Trophoblast cell (in vitro differentiated cells and primary cell): ENCODE data around the gene HSPD1.
"Not testable (repeated sequence)": the region's sequence is repeated elsewhere in the genome, so short reads cannot be mapped to it uniquely, and the experiment has no call there.

Experiments used
- DNase-seq, 2 donors: peaks; one replicate each; pipeline ENCODE4 v3.0.0-alpha.2; 2016
- H2AFZ ChIP-seq: 2 replicates; pipeline ENCODE4 v1.6.1; 2013; ENCODE audit warnings: low read length, moderate library complexity, mild to moderate bottlenecking; ENCODE audit not compliant: insufficient read depth, poor library complexity
- H2AK5ac ChIP-seq: 2 replicates; pipeline ENCODE4 v1.6.1; 2013; ENCODE audit warnings: mild to moderate bottlenecking, low read length
- H2BK120ac ChIP-seq: 2 replicates; pipeline ENCODE4 v1.6.1; 2013; ENCODE audit warnings: low read length, mild to moderate bottlenecking, moderate library complexity; ENCODE audit not compliant: insufficient read depth, poor library complexity
- H2BK12ac ChIP-seq: 2 replicates; pipeline ENCODE4 v1.6.1; 2013; ENCODE audit warnings: mild to moderate bottlenecking, low read length, moderate library complexity
- H2BK5ac ChIP-seq: 2 replicates; pipeline ENCODE4 v1.6.1; 2013; ENCODE audit warnings: low read length, low read depth, moderate library complexity, mild to moderate bottlenecking; ENCODE audit not compliant: poor library complexity
- H3K14ac ChIP-seq: 2 replicates; pipeline ENCODE4 v1.6.1; 2013; ENCODE audit warnings: mild to moderate bottlenecking, low read length
- H3K18ac ChIP-seq: 2 replicates; pipeline ENCODE4 v1.6.1; 2013; ENCODE audit warnings: mild to moderate bottlenecking, low read length
- H3K23ac ChIP-seq: 2 replicates; pipeline ENCODE4 v1.6.1; 2013; ENCODE audit warnings: low read length
- H3K27ac ChIP-seq: 2 replicates; pipeline ENCODE4 v1.5.1; 2013; ENCODE audit warnings: low read depth, mild to moderate bottlenecking, inconsistent platforms, low read length, moderate library complexity
- H3K27me3 ChIP-seq: 2 replicates; pipeline ENCODE4 v1.6.1; 2013; ENCODE audit warnings: inconsistent platforms, mild to moderate bottlenecking, low read length, moderate library complexity; ENCODE audit not compliant: insufficient read depth
- H3K36me3 ChIP-seq, 2 experiments: 1 replicate in 1 of 2; 2 replicates in 1 of 2; pipeline ENCODE4 v1.6.1; 2013; ENCODE audit warnings: low read length in 2 of 2, mild to moderate bottlenecking in 2 of 2, moderate library complexity in 1 of 2; ENCODE audit not compliant: insufficient read depth in 2 of 2, control insufficient read depth in 1 of 2
- H3K4ac ChIP-seq: 2 replicates; pipeline ENCODE4 v1.6.1; 2013; ENCODE audit warnings: low read depth, mild to moderate bottlenecking, low read length, moderate library complexity
- H3K4me1 ChIP-seq, 2 experiments: 1 replicate in 1 of 2; 2 replicates in 1 of 2; pipeline ENCODE4 v1.6.1; 2013; ENCODE audit warnings: low read length in 2 of 2, mild to moderate bottlenecking in 2 of 2, moderate library complexity in 1 of 2; ENCODE audit not compliant: insufficient read depth in 2 of 2, control insufficient read depth in 1 of 2
- H3K4me2 ChIP-seq: 2 replicates; pipeline ENCODE4 v1.6.1; 2013; ENCODE audit warnings: inconsistent platforms, mild to moderate bottlenecking, low read length, moderate library complexity
- H3K4me3 ChIP-seq: 2 replicates; pipeline ENCODE4 v1.5.1; 2013; ENCODE audit warnings: mild to moderate bottlenecking, low read depth, low read length, inconsistent platforms
- H3K79me1 ChIP-seq: one replicate; pipeline ENCODE4 v1.6.1; 2013; ENCODE audit warnings: low read length
- H3K79me2 ChIP-seq: 2 replicates; pipeline ENCODE4 v1.6.1; 2013; ENCODE audit warnings: low read length, mild to moderate bottlenecking; ENCODE audit not compliant: control insufficient read depth, insufficient read depth, poor library complexity
- H3K9ac ChIP-seq: 2 replicates; pipeline ENCODE4 v1.6.1; 2013; ENCODE audit warnings: mild to moderate bottlenecking, low read length
- H3K9me3 ChIP-seq: 2 replicates; pipeline ENCODE4 v1.6.1; 2013; ENCODE audit warnings: low read depth, mild to moderate bottlenecking, control low read depth, inconsistent platforms, low read length; ENCODE audit not compliant: insufficient read depth
- H4K12ac ChIP-seq: 2 replicates; pipeline ENCODE4 v1.6.1; 2013; ENCODE audit warnings: low read depth, mild to moderate bottlenecking, low read length, moderate library complexity
- H4K8ac ChIP-seq: 2 replicates; pipeline ENCODE4 v1.6.1; 2013; ENCODE audit warnings: low read depth, mild to moderate bottlenecking, low read length, moderate library complexity
- H4K91ac ChIP-seq: one replicate; pipeline ENCODE4 v1.6.1; 2013; ENCODE audit warnings: low read depth, mild to moderate bottlenecking, low read length, moderate library complexity
- WGBS: extraction: QIAGEN DNeasy Blood & Tissue Kit; methylation state at CpG from one replicate; pipeline ENCODE4 v1.1.7; 2013; ENCODE audit warnings: missing lambda C conversion rate; ENCODE audit not compliant: insufficient read length, insufficient coverage; ENCODE audit errors: extremely low coverage; 5-methylcytosine and 5-hydroxymethylcytosine counted together

Gene HSPD1

DNA sequence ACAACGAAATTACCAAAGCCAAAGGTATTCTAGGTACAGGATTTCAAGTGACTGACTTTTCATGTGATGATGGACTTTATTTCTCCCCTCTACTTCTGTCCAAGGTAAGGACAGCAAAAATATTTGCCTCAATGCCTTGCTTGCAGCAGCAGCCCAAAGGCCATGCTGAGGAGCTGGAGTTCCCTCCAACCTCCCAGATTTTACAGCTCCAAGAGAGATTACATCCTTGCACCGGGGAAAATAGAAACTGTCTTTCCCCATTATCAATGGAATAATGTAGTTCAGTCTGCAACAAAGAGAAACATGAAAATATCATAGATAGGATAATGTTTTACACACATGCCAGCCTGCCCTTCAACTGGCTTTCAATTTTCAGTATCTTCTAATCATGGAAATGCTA lies 13.5 kb downstream of the HSPD1 start:
- peaks cover 5% of the 10 kb centered on the region for H3K9me3 ChIP-seq
- no peak overlapping the region for H2BK120ac ChIP-seq
- H4K8ac ChIP-seq = no peak overlapping the region
- no peak overlapping the region for H3K4ac ChIP-seq
- no peak overlapping the region for H3K9ac ChIP-seq
- H3K18ac ChIP-seq = no peak overlapping the region
- no peak overlapping the region for H4K12ac ChIP-seq
- H2BK12ac ChIP-seq = no peak overlapping the region
- H3K79me2 ChIP-seq = no peaks in the 10 kb centered on the region
- H3K4me2 ChIP-seq = no peak overlapping the region
- H4K91ac ChIP-seq = no peak overlapping the region
- WGBS = no CpG with 5 or more reads among the region's 2 CpGs
- no peak overlapping the region for H3K4me3 ChIP-seq
- H3K79me1 ChIP-seq = no peaks in the 10 kb centered on the region
- no peak overlapping the region for H2AFZ ChIP-seq
- no peak overlapping the region for H3K14ac ChIP-seq
- H3K36me3 ChIP-seq = peaks cover 22 to 25% of the 10 kb centered on the region in 2 experiments
- H3K27me3 ChIP-seq = no peaks in the 10 kb centered on the region
- H3K4me1 ChIP-seq = no peaks in the 10 kb centered on the region
- no peak overlapping the region for H2BK5ac ChIP-seq
- no peak overlapping the region for H3K23ac ChIP-seq
- H3K27ac ChIP-seq = no peak overlapping the region
- no peak overlapping the region for H2AK5ac ChIP-seq
- DNase-seq = no peak

DNA sequence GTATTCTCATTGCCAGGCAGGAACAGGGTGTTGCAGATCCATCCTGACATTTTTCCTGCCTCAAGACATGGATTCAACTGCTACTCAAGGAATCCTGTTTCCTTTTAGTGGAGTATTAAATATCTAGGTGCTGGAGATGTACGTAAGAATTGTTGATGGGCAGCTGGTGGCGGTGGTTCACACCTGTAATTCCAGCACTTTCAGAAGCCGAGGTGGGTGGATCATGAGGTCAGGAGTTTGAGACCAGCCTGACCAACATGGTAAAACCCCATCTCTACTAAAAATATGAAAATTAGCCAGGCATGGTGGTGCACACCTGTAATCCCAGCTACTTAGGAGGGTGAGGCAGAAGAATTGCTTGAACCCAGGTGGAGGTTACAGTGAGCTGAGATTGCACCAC lies 15.4 kb downstream of the HSPD1 start:
- H3K9ac ChIP-seq, H2AFZ ChIP-seq, H3K27me3 ChIP-seq: not testable (repeated sequence)

DNA sequence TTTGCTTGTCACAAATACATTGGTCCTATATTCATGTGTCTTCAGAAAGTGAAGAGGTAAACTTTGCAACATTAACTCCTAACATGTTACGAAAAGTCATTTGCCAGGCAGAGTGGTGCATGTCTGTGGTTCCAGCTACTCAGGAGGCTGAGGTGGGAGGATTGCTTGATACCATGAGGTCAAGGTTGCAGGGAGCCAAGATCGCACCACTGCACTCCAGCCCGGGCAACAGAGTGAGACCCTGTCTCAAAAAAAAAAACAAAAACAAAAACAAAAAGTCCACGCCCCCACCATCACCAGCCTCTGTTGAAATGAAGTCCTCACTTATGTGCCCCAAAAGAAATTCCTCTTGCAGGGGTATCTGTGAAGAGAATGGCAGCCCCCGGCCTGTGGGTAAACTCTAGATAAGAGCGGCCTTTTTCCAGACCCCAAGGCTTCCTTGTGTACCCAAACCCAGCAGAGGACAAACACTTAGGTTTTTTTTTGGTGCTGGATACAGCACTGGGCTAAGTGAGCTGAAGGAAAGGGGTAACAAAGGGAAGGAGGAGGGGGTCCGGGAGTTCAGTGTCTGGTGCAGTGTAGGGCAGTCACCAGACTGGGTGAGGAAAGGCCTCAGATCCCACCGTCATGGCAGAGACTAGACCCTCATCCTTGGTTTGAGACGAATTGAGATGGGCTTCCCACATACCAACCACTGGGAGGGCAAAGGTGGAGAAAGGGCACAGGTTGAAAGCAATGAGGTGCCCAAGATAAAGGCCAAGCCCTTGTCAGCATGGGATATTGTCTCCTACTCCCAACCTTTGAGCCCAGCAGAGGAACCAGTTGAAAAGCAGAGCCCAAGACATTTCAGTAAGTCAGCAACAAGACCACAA lies 19.2 kb downstream of the HSPD1 start:
- Histone ChIP-seq H3K4ac (no peak overlapping the region), H2BK120ac (no peak overlapping the region)

More for the DNA sequence above, 15.4 kb downstream of the HSPD1 start:
- not testable (repeated sequence) for H2BK120ac ChIP-seq, H3K4me1 ChIP-seq, H3K79me1 ChIP-seq, H3K23ac ChIP-seq, H4K91ac ChIP-seq, H3K79me2 ChIP-seq, H3K9me3 ChIP-seq, H3K4me2 ChIP-seq, H4K8ac ChIP-seq, H2BK12ac ChIP-seq, H3K18ac ChIP-seq, H3K27ac ChIP-seq, H4K12ac ChIP-seq, H3K14ac ChIP-seq, H3K4ac ChIP-seq, H3K4me3 ChIP-seq, H2AK5ac ChIP-seq, H2BK5ac ChIP-seq, DNase-seq
- no CpG with 5 or more reads among the region's 3 CpGs for WGBS
- peaks cover 15 to 23% of the 10 kb centered on the region in 2 experiments for H3K36me3 ChIP-seq

DNA sequence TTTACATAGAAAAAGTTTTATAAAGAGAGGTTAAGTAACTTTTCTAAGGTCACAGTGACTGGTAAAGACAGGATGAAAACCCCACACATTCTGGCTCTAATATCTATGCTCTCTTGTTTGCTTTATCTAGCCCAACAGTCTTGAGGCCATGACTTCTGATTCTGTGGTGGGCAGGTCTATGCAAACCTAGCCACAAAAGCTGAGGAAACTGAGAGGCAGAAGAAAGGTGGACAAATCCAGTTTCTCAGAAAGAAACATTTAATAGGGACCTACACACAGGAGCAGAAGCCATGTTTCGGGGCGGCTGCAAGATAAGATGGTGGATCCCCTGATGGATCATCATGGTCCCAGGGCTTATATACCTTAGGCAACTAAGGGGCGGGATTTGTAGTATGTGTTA lies 21.8 kb downstream of the HSPD1 start:
- no peak overlapping the region for H3K4me2 ChIP-seq
- no CpG with 5 or more reads among the region's 3 CpGs for WGBS
- H3K18ac ChIP-seq = no peak overlapping the region
- H4K8ac ChIP-seq = no peak overlapping the region
- no peaks in the 10 kb centered on the region for H3K4me1 ChIP-seq
- no peak overlapping the region for H2BK120ac ChIP-seq
- no peak overlapping the region for H2BK5ac ChIP-seq
- no peak overlapping the region for H3K4me3 ChIP-seq
- peaks cover 28 to 29% of the 10 kb centered on the region in 2 experiments for H3K36me3 ChIP-seq
- H2BK12ac ChIP-seq = no peak overlapping the region
- no peaks in the 10 kb centered on the region for H3K27me3 ChIP-seq
- no peak for DNase-seq
- H3K4ac ChIP-seq = no peak overlapping the region
- no peak overlapping the region for H4K91ac ChIP-seq
- no peak overlapping the region for H3K14ac ChIP-seq
- H3K9ac ChIP-seq = no peak overlapping the region
- H3K9me3 ChIP-seq = peaks cover 3% of the 10 kb centered on the region
- H2AK5ac ChIP-seq = no peak overlapping the region
- no peak overlapping the region for H3K23ac ChIP-seq
- H2AFZ ChIP-seq = no peak overlapping the region
- H4K12ac ChIP-seq = no peak overlapping the region
- H3K79me1 ChIP-seq = no peaks in the 10 kb centered on the region
- no peaks in the 10 kb centered on the region for H3K79me2 ChIP-seq
- H3K27ac ChIP-seq = no peak overlapping the region

More for the DNA sequence above, 19.2 kb downstream of the HSPD1 start:
- no peaks in the 10 kb centered on the region for H3K27me3 ChIP-seq
- H3K9me3 ChIP-seq = peaks cover 5% of the 10 kb centered on the region
- H3K79me2 ChIP-seq = no peaks in the 10 kb centered on the region
- no peak for DNase-seq
- H4K91ac ChIP-seq = no peak overlapping the region
- no peak overlapping the region for H2AFZ ChIP-seq
- H4K12ac ChIP-seq = no peak overlapping the region
- no peak overlapping the region for H4K8ac ChIP-seq
- H3K18ac ChIP-seq = no peak overlapping the region
- H3K79me1 ChIP-seq = no peaks in the 10 kb centered on the region
- H3K27ac ChIP-seq = no peak overlapping the region
- no peak overlapping the region for H3K23ac ChIP-seq
- WGBS = no CpG with 5 or more reads among the region's 9 CpGs
- no peak overlapping the region for H2BK5ac ChIP-seq
- no peaks in the 10 kb centered on the region for H3K4me1 ChIP-seq
- no peak overlapping the region for H3K4me2 ChIP-seq
- no peak overlapping the region for H3K4me3 ChIP-seq
- no peak overlapping the region for H3K14ac ChIP-seq
- peaks cover 22% of the 10 kb centered on the region in 2 experiments for H3K36me3 ChIP-seq
- no peak overlapping the region for H3K9ac ChIP-seq
- no peak overlapping the region for H2AK5ac ChIP-seq
- H2BK12ac ChIP-seq = no peak overlapping the region
